GM21825 (cell line): ENCODE results near the gene FPR1.
"Not testable (repeated sequence)": the region's sequence is repeated elsewhere in the genome, so short reads cannot be mapped to it uniquely, and the experiment has no call there.

Source experiments
- ATAC-seq: cut with Tn5 transposase; IDR thresholded peaks from one replicate; pipeline ENCODE4 v1.9.1; 2021; ENCODE audit warnings: mild to moderate bottlenecking, moderate library complexity; ENCODE audit not compliant: unreplicated experiment

FPR1 gene

DNA sequence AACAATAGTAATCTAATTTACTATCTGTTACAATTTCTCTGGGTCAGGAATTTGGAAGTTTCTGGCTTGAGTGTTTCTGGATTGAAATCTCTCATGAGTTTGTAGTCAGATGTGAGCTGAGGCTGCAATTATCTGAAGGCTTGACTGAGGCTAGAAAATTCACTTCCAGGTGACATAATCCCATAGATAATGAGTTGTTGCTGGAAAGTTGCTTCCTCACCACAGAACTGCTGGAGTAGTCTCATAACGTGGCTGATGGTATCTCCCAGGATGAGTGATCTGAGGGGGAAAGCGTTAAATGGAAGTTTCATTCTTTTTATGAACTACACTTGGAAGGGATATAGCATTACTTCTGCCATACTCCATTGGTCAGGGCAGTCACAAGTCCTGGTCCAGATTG lies 28.0 kb upstream of the FPR1 start:
- no peak for ATAC-seq

DNA sequence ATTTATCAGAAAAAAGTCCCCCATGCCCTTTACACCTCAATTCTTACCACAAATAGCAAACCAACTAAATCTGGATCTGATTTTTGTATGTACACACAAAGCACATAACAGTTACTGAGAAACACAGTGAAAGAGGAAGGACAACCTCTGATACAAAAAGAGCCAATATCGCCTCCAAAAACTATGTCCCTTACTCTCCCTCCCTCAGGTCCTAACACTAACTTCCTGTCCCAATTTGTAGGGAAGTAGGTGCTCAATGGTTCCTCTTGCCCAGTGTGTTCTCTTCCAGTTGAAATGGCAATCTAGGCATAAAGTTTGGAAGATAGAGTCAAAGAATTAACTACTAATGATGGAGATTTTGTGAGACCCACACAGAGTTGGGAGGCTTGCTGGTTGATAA lies 27.5 kb upstream of the FPR1 start:
- no peak for ATAC-seq

DNA sequence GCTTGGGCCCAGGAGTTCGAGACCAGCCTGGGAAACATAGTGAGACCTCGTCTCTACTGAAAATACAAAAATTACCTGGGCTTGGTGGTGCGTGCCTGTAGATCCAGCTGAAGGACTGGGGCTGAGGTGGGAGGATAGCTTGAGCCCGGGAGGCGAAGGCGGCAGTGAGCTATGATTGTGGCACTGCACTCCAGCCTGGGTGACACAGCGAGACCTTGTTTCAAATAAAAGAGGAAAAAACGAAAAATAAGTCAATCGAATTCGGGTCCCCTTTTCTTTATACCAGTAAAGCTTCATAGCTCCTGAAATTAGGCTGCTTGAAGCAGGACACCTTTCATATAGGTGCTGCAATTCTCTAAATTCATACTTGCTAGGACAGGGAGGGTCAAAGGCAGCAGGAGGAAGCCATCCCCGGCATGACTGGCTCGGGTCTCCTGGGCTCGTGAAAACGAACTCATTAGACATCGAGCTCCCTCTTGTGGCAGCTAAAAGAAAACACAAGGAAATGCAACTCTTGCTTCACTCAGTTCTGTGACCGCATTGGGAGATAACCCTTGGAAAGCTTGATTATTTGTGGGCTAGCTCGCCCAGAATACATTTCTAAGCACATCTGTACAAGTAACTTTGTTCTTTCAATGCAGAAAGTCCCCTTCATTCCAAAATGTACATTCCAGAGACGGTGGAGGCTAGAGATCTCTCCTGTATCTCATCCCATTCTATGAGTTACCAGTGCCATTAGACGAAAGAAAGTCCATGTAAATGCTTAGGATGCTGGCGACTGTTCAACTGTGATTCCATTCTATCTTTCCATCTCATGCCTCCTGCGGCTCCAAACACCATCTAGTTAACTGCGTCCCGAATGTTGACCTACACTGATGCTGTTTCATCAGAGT lies 26.1 kb upstream of the FPR1 start:
- ATAC-seq, result no peak

DNA sequence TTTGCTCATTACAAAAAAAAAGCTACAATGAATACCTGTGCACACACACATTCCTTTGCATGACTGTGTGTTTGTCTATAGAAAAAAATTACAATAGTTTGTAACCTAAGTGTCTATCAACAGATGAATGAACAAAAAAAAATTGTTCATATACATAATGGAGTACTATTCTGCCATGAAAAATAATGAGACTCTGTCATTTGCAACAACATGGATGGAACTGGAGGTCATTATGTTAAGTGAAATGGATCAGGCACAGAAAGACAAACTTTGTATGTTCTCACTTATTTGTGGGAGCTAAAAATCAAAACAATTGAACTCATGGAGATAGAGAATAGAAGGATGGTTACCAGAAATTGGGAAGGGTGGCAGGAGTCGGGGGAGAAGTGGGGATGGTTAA lies 24.9 kb upstream of the FPR1 start:
- ATAC-seq, result not testable (repeated sequence)

DNA sequence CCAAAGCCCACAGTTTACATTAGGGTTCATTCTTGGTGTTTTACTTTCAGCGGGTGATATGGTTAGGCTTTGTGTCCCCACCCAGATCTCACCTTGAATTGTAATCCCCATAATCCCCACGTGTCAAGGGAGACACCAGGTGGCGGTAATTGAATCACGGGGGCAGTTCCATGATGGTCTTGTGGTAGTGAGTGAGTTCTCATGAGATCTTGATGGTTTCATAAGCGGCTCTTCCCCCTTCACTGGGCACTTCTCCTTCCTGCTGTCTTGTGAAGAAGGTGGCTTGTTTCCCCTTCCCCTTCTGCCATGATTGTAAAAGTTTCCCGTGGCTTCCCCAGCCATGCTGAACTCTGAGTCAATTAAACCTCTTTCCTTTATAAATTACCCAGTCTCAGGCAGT lies 21.3 kb upstream of the FPR1 start:
- no peak for ATAC-seq

DNA sequence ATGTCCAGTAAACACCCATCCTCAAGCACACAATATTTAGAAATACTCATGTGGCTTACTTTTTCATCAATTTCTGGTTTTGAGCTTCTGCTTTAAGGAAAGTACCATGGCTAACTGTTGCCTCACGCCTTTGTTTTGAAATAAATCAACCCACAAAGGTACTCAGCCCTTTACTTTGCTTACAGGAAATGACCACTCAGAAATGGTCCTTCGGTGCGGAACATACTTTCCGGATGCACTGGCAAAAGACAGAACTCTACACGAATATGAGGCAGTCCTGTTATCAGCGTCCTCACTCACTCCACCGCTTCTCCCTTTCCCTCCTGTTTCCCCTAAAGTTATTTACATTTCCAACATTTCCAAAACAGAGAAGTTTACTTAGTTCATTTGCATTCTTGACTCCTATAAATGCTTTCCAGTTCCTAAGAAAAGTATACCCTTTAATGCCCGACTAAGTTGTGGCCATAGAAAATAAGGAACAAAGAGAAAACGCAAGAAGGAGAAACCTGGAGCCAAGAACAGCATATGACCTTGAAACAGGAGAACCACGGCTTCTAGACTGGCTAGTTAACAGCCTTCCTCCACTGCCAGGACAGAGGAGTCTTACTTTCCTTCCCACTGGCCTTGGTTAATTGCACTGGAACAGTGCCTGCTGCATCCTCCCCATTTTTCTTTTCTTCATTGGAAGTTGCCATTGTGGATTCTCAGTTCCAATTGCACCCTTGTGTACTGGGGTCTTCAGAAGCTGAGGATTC lies 19.9 kb upstream of the FPR1 start:
- no peak for ATAC-seq

DNA sequence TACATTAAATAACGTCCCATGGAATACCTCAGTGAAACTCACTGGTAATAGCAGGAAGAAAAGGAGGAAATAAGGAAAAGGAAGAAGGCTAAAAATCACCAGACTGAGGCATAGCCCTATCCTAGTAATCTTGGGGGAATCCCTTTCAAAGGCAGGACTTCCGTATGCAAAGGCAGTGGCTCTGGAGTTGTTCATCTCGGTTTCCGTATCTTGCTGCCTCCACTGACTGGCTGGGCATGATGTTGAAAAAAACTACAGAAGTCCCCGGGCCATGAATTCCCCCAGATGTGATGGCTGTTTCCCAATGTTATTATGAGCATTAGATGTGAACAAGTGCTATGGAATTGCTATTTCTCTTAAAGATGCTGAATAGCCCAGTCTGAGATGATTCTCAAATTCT lies 14.8 kb upstream of the FPR1 start:
- ATAC-seq, result no peak

DNA sequence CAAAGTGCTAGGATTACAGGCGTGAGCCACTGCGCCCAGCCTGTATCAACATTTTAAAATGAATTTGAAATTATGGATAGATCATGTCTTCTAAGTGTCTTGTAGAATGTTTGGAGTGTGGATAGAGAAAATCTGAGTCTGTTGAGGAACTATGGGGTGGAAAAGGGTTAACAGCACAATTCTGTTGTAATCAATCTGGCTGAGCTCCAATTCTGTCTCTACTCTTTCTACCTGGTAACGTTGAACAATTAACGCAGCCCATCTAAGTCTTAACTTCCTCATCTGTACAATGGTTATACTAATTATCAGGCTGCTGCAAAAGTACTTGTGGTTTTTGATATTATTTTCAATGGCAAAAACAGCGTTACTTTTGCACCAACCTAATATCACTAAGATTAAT lies 13.4 kb upstream of the FPR1 start:
- no peak for ATAC-seq

DNA sequence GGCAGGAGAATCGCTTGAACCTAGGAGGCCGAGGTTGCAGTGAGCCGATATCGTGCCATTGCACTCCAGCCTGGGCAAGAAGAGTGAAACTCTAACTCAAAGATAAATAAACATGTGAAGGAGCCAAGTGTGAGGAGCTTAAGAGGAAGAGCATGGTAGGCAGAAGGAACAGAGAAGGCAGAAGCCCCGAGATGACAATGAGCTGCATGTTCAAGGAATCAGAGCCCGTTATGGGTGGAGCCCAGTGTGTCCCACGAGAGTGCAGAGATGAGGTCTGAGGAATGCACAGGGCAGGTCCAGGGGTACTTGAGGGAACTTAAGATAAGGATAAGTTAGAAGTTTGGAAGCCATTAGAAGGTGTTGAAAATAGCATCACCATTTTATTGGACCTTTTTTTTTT lies 10.0 kb upstream of the FPR1 start:
- no peak for ATAC-seq

DNA sequence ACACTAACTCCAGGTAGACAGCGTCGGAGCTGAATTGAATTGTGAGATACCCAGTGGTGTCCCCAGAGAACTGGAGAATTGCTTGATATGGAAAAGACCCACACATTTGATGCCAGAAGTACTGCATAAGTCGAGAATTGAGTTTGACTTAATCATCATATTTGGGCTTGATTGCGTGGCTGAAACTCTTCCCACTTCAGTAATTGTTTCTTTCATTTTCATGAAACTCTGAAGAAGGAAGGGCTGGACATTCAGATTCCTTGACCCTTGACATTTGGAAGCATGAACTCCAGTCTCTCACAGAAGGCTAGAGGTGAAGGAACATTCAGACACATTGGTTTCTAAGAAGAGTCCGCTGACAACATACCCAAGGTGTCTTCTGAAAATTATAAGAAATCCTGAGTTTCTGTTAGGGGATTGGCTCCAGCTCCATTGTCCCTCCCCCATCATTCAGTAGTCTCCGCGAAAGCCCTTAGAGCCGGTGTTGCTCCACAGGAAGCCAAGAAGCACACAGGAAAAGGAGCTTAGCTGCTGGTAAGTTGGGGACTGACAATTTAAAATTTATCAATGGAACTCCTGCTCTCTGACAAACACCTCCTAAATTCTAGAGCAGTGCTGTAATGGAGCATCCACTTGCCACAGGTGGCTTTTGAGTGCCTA lies 9.1 kb upstream of the FPR1 start, which contains the start of gene FPR2:
Gene FPR2, plus strand, starts transcription at position 484 of the 660 bp plus-strand sequence. CDS start 7,479 bp downstream, outside the sequence.
- no peak for ATAC-seq

DNA sequence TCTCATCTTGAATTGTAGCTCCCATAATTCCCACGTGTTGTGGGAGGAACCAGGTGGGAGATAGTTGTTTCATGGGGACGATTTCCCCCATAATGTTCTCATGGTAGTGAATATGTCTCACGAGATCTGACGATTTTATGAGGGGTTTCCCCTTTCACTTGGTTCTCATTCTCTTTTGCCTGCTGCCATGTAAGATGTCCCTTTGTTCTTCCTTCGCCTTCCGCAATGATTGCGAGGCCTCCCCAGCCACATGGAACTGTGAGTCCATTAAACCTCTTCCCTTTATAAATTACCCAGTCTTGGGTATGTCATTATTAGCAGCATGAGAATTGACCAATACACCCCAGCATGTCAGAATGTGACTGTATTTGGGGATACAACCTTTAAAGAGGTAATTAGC lies 3.9 kb upstream of the FPR1 start:
- ATAC-seq, result no peak

DNA sequence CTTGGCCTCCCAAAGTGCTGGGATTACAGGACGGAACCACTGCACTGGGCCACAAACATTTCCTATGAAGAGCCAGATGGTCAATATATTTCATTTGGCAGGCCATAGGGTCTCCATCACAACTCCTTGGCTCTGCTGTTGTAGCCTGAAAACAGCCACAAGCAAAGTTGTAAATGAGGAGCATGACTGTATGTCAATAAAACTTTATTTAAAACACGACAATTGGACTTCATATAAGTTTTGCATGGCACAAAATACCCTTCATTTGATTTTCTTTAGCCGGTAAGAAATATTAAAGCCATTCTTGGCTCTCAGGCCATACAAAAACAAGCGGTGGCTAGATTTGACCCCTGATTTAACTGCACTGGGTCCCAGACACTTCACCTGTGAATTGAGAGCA lies 3.1 kb upstream of the FPR1 start:
- ATAC-seq, result no peak

DNA sequence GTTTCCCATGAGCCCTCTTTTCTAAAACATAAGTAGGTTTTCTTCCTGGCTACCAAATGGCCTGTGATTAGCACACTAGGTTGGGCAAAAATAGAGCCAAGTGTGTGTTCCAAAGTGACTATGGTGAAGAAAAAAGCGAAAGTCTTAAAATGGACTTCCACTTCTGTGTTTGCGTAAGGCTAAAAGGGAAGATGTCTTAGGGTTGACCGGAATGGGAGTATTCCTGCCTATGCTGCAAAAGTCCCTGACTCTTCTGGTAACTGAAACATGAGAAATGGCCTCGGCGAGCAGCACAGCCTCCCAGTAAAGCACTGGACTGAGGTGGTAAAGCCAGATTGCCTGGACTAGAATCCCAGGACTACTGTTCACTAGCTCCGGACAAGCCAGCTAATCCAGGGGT lies 2.4 kb upstream of the FPR1 start:
- ATAC-seq, result no peak

DNA sequence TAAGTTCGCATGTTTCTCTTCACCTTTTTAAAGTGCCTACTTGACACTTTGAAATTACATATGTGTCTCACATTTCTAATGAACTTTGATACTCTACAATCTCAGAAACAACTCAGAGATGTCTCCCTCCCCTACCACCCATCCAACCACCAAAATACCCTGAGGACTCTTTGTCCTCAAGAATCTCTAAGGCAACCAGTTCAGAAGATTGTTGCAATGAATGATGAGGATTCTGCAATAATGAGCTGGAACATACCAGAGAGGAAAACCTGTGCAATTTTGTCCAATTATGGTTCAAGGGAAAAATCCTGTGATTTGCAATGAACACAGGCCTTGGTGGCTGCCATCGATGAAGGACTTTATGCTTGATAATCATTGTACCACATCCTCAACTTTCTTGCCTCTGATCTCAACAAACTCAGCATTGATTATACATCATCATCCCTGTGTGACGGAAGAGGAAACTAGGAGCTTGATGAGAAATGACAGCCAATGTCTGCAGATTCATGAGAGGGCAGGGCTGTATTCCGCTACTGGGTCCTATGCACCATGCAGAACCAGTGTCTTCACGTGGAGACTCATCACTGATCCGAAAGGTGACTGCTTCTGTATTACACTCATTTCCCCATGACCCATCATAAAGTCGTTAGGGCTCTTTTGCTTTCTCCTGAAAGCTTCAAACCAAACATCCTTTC lies 1.1 kb downstream of the FPR1 start:
- no peak for ATAC-seq

DNA sequence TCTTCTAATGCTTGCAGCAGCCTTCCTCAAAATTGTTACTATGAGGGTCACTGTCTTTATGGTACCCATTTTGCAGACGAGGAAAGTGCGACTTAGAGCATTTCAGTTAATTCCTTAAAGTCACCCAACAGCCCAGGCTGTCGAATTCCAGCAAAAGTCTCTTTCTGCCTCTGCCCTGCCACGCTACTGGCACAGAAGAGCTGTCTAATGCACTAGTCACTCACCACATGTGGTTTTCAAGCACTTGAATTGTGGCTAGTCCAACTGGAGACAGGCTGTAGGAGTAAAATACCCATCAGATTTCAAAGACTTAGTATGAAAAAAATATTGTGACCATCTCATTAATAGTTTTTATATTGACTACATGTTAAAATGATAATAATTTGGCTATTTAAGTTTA lies 1.7 kb downstream of the FPR1 start:
- ATAC-seq, result no peak

DNA sequence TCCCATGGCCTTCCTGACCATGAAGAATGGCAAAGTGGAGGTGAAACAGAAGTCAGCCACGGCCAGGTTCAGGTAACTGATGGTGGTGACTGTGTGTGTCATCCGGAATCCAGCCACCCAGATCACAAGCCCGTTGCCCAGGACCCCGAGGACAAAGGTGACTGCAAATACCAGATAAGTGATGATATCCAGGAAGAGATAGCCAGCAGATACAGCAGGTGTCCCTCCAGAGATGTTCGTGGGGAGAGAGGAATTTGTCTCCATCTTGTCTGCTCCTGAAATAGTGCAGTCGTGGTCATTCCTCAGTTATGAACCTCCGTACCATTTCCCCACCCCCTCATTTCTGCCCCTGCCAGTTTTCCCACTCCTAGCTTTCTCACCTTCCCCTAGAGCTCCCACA lies 4.9 kb downstream of the FPR1 start:
- ATAC-seq, result no peak

DNA sequence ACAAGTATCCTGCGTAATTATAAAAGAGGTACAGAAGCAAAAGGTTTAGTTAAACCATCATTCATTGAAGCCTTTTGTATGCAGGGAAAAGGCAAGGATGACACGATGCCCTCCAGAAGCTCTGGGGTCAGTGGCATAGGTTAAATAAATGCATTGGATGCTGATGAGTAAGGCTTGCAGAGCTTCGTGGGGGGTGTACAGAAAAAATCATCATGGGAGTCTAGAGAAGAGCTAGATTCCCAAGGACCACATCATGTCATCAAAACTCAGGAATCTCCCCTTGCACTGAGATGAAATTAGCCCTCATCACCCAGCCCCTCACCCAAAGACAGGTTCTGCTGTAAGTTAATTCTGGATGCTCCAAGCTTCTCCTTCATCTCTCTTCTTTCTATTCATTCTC lies 8.3 kb downstream of the FPR1 start:
- no peak for ATAC-seq

DNA sequence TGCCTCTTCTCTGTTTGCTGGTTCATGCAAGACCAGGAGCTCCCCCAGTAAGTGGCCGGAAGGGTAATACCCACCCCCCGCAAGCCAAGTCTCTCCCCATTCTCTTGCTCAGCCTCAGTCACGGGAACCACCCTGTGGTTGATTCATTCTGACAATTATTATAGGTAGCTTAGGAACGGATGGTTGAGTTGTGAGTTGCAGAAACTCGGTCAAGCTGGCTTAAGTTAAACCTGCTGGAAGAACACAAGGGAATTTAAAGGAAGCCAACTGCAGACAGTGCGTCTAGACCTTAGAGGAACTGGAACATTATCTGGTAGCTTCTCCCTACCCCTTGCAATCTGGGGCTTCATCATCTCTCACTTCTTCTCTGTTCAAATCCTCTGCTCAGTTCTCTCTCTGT lies 8.9 kb downstream of the FPR1 start:
- ATAC-seq, result no peak

DNA sequence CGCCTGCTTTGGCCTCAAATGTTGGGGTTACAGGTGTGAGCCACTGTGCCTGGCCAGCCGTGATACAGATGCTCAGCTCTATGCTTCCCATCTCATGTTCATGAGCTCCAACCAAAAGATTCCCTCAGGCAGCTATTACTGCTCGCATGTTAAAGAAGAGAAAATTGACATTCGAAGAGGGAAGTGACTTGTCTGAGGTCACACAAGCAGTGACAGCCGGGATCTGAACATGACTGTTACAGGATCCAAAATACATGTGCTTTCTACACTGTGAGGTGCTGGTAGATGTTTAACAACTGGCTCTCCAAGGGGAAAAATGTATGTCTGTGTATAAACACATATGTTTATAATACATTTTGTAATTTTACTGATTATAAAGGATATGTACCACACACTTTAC lies 11.3 kb downstream of the FPR1 start:
- no peak for ATAC-seq

DNA sequence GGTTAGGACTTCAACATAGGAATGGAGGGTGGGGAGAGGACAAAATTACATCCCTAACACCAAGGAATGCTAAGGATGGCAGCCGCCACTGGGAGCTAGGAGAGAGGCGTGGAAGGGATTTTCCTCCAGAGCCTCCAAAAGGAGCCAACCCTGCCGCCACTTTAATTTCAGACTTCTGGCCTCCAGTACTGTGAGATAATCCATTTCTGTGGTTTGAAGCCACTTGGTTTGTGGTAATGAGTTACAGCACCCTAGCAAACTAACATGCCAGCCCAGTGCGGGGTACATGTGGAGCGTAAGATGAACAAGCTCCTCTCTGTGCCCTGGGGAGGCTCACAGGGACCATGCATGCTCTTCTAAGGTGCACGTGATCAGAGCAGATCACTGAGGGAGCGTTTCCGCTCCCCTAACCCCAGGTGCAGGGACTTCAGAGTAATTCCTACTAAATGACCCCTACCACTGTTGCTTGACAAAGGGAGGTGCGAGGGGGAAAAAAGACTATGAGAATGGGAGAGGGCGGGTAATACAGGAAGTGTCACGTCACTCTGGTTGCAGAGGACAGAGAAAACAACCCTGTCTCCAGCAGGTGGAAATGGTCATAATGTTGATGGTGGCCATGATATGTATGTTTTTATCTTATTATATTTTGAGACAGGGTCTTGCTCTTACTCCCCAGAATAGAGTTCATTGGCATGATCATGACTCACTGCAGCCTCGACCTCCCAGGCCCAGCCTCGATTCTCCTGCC lies 12.0 kb downstream of the FPR1 start:
- no peak for ATAC-seq
